GM21529 (cell line): ENCODE results near the gene PAM.
"Not testable (repeated sequence)": the region's sequence is repeated elsewhere in the genome, so short reads cannot be mapped to it uniquely, and the experiment has no call there.

Source experiments
- ATAC-seq: cut with Tn5 transposase; IDR thresholded peaks from one replicate; pipeline ENCODE4 v1.9.1; 2021; ENCODE audit not compliant: unreplicated experiment

Gene PAM

GRCh38 chr5:102891175-102891574 lies 136.1 kb downstream of the PAM start:
- no peak for ATAC-seq

DNA sequence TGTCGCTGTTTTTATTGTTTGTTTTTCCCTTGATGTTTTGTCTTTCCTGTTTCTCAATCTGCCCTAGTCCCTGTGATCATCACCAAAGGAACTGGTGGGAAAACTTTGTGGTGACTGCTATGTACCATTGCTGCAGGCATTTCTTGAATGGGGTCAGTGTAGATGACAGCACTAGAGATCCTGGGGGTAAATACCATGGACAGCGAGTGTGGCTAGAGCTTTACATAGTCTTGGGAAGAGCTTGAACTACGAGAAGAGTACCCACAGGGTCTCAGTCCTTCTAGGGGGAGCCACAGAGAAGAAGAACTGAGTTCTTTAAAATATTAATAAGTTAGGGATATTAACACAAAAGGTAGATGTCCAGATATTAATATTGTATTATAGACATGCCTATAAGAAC lies 138.8 kb downstream of the PAM start:
- no peak for ATAC-seq

- ATAC-seq, result no peak
These were observed 140.1 kb downstream of the PAM start for GRCh38 chr5:102895234-102895633.

DNA sequence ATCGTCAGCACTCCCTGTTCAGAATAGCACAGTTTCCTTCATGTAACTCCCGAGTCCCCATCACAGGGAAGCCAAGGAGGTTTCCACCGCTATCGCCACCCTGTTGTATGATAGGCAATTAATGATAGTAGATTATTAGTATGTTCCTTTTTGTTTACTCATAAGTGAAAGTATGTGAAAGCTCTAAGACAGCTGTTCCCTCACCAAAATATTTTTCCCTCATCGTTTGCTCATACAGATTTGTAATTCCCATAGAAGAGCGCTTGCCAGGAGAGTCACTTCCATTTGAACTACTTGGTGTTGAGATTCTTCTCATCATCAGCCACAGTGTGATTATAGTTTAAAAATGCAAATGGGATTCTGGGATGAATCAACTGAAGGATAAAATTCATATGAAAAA lies 140.9 kb downstream of the PAM start:
- no peak for ATAC-seq

- ATAC-seq, result no peak
These were observed 146.5 kb downstream of the PAM start for GRCh38 chr5:102901424-102902134.

DNA sequence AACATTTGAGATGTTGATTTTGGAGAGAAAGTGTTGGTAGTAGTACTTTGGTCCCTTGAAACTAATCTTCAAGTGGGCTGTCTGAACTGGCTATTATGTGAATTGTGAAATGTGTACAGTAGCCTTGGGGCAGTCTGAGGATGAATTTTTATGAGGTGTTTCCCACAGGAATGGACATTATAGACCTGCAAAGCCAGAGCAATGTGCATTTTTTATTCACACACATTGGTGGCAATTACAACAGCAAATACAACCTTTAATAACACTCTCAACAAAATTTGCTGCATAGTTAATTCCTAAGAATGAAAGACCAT lies 147.0 kb downstream of the PAM start:
- ATAC-seq, result no peak

- ATAC-seq, result no peak
These were observed 147.5 kb downstream of the PAM start for GRCh38 chr5:102902647-102903046.

DNA sequence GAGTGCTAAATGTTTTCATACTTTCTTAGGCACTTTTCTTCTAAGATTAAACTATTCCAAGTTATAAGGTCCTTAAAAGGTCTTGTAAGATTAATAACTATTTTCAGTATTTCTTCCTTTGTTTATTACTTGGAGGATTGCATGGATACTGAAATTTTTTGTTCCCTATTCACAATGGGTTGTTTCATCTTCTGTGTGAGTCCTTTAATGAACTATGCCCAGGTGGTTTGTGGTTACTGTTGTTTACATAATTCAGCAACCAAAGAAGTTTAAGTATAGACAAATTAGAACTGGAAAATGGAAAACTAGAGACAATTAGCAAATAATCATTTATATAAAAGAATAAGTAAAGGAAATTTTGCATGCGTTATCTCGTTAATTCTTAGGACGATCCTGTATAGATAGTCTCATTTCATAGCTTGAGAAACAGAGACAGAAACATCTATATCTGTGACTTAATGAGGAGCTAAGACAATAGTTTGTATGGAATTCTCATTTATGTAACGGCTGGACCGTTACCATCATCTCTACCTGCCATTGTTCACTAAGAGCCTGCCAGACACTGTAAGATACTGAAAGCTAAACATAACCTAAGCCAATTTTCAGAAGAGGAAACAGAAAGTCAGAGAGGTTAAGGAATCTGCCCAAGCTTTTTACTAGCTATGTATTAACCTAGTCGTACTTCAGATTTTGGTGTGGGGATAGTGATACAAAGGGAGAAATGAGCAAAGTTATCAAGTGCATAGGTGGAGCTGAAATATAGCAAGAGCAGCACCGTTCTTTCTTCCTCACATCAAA lies 148.2 kb downstream of the PAM start:
- ATAC-seq, result no peak

- no peak for ATAC-seq
These were observed 150.0 kb downstream of the PAM start for GRCh38 chr5:102905056-102905455.

DNA sequence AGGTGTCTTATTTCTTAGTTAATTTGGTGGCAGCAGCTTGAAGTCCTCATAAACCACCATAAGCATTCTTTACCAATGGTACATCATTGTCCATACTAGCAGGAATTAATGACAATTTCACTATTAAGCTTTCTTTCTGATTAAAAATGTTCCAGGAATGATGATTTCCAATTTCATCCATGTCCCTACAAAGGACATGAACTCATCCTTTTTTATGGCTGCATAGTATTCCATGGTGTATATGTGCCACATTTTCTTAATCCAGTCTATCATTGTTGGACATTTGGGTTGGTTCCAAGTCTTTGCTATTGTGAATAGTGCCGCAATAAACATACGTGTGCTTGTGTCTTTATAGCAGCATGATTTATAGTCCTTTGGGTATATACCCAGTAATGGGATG lies 152.0 kb downstream of the PAM start:
- ATAC-seq, result not testable (repeated sequence)

DNA sequence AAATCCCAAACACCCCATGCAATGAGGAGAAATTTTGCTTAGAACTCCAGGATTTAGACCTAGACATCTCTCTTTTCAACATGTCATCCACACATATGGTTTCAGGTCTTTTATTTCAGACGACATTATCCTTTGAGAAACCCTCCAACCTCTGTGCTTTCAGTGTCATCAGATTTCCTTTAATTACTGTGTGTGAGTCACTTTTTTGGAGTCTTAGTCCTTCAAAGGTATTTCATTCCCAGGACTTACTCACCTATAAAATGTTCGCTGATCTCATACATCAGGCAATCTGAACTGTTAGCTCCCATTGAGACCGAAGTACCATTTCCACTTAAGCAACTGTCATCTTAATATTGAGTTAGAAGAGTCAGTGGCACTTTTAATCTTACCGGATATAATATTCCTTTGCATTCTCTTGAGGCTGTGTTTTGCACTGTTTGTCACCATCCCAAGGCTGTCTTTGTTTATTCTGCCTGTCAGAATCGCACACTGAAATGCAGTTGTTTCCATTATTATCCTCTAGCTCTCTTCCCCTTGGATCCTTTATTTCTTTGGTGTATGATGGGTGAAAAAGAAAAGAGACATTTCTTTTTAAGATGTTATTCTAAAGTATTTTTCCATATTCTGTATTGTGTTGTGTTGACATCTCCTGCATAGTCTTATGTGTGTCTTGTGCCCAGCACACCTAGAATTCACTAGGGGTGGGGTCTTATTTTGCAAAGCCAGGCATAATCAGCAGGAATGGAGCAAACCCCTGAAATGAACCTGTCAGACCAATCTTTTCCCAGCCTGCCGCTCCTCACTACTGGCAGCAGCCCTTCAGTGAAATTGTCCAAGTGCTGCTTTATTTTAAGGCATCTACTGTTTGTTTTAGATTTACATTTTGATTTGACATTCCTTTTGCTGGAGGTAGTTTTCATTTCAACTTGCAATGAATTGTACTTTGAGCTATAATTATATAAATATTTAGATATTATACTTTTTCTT lies 155.4 kb downstream of the PAM start:
- ATAC-seq, result no peak

GRCh38 chr5:102911973-102912372 lies 156.9 kb downstream of the PAM start:
- ATAC-seq, result no peak

GRCh38 chr5:102916109-102916508 lies 161.0 kb downstream of the PAM start:
- no peak for ATAC-seq

DNA sequence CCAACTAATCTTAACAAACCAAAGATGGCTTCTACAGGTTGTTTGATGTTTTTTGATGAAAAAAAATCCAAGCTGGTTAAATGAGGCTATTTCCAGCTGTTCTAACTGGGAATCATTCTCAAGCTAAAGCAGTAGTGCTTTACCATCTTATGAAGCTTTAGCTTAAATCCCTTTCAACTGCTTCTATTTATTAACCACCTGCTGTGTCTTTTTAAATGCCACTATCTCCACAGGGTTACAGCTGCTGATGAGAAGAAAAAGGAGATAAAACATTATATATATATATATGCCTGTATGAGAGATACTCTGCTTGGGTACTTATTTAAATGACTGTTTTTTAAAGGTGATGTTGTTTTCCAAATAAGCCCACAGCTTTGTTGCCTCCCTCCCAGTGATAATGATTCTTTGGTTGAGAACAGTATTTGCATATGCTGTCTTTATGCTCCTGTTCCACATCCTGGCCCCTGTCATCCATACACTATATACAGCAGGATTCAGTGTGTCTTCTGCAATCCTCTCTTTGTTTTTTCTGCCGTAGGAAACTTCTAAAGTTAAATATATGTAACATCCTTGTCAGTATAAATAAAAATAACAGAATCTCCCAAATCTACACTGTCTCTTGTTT lies 164.0 kb downstream of the PAM start:
- ATAC-seq, result no peak

GRCh38 chr5:102920762-102921161 lies 165.7 kb downstream of the PAM start:
- ATAC-seq, result no peak

DNA sequence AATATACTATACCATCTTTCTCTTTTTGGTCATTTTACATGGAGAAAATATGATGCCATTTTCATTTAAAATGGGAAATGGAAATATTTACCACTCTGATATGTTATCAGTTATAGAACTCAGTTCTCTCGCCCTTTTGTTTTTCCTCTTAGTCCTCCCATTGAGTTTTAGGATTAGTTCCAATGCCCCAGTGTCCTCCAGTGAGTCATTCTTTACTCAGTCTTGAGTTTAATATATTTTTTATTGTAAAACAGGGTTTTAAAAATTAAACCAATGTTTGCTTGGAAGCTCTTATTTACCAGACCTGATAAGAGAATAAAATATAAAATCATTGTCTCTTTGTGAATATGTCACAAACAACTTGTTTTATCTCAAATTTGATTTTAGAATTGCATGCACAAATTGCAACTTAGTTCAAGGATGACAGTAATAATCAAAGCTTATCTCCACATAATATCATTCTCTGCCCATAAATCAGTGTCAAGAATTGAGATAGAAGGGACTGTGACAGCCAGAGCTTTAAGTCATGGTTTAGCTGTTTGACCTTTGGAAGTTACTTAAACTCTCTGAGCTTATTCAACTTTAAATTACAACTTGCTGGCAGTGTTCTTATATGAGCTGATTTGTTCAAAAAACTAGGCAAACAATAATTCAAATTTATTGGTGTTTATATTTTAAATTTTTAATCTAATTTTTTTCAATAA lies 166.4 kb downstream of the PAM start:
- ATAC-seq, result no peak

DNA sequence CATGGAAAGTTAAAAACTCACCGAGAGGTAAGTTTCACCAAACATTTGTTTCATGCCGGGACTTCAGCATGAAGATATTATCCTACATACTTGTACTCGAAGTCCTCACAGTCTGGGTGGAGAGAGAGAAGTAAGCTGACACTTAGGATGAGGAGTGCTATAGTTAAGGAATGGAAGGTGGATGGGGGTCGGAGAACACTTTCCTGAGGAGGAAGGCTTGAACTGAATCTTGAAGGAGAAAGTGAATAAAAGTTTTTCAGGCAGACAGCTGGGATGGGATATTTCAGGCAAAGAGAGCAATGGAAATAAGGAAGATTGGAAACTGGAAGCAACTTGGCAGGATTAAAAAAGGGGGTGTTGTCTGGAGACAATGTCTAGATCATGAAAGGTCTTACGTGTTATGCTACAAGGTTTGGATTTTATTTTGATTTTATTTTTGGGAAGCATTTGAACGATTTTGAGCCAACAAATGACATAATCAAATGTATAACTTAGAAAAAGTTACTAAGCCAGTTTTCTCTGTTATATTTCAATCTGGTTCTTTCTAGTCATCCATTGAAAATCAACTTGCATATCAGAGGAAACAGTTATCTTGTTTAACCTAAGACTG lies 167.1 kb downstream of the PAM start:
- ATAC-seq, result no peak

DNA sequence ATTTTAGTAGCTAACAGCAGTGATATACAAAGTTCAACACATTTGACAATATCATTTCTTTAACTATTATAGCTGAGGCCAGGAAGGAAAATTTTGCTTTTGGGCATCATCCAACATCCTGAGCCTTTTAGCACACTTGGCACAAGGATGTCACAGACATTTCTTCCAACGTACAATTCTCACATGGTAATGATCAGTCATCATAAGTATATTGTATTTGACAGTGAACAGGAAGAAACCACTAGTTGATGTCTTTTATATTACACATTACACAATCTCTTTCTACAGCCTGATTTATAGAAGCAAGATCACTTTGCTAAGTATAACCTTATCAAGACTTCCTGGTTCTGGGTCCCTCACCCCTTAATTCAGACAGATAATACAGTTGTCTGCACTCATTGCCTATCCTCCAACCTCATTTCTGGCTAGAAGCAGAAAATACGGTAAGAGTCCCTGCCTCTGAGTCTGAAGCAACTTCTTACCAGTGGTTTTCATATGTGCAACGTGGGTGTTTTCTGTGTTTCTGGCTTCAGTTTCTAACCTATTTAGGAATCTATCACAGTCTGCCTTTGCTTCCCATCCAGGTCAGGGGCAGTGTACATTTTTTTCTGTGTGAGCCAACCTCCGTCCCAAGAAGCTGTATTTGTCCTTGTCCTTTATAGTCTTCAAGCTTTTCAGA lies 167.8 kb downstream of the PAM start:
- ATAC-seq, result no peak

- ATAC-seq, result no peak
These were observed 169.9 kb downstream of the PAM start for GRCh38 chr5:102924963-102925362.
